IPS-15b (cell line): ENCODE data around the gene CACNA1H.
"Not testable (repeated sequence)": the region's sequence is repeated elsewhere in the genome, so short reads cannot be mapped to it uniquely, and the experiment has no call there.

Experiments used
- H3K27me3 ChIP-seq: one replicate; pipeline ENCODE4 v1.6.1; 2013; ENCODE audit warnings: low read length; ENCODE audit not compliant: control insufficient read depth, insufficient read depth
- H3K36me3 ChIP-seq: one replicate; pipeline ENCODE4 v1.6.1; 2013; ENCODE audit warnings: low read length; ENCODE audit not compliant: control insufficient read depth, insufficient read depth
- H3K4me1 ChIP-seq: one replicate; pipeline ENCODE4 v1.6.1; 2013; ENCODE audit warnings: mild to moderate bottlenecking, low read length; ENCODE audit not compliant: control insufficient read depth, insufficient read depth
- H3K4me3 ChIP-seq: one replicate; pipeline ENCODE4 v1.5.1; 2013; ENCODE audit warnings: low read depth, low read length
- H3K9ac ChIP-seq: one replicate; pipeline ENCODE4 v1.6.1; 2013; ENCODE audit warnings: low read depth, mild to moderate bottlenecking, low read length
- H3K9me3 ChIP-seq: one replicate; pipeline ENCODE4 v1.6.1; 2013; ENCODE audit warnings: mild to moderate bottlenecking, low read length; ENCODE audit not compliant: control insufficient read depth, insufficient read depth

The CACNA1H gene

GRCh38 chr16:1194665-1195392 is 41.9 kb downstream of the CACNA1H start:
- Histone ChIP-seq H3K9ac (no peak overlapping the region), H3K27me3 (no peaks in the 10 kb centered on the region), H3K36me3 (peaks cover 3% of the 10 kb centered on the region), H3K4me1 (no peaks in the 10 kb centered on the region), H3K9me3 (no peaks in the 10 kb centered on the region), H3K4me3 (no peak overlapping the region)

- Histone ChIP-seq H3K9me3 (no peaks in the 10 kb centered on the region), H3K27me3 (no peaks in the 10 kb centered on the region), H3K4me1 (no peaks in the 10 kb centered on the region), H3K4me3 (no peak overlapping the region), H3K36me3 (peaks cover 8% of the 10 kb centered on the region), H3K9ac (no peak overlapping the region)
Measured at GRCh38 chr16:1195393-1195666, 42.4 kb downstream of the CACNA1H start.

GRCh38 chr16:1196494-1196893 is 43.6 kb downstream of the CACNA1H start:
- H3K9ac ChIP-seq, result no peak overlapping the region
- peaks cover 14% of the 10 kb centered on the region for H3K36me3 ChIP-seq
- H3K27me3 ChIP-seq, result no peaks in the 10 kb centered on the region
- no peaks in the 10 kb centered on the region for H3K9me3 ChIP-seq
- H3K4me1 ChIP-seq, result no peaks in the 10 kb centered on the region
- no peak overlapping the region for H3K4me3 ChIP-seq

- H3K4me3 ChIP-seq, result no peak overlapping the region
- H3K9ac ChIP-seq, result no peak overlapping the region
- H3K27me3 ChIP-seq, result no peaks in the 10 kb centered on the region
- H3K36me3 ChIP-seq, result peaks cover 22% of the 10 kb centered on the region
- H3K9me3 ChIP-seq, result no peaks in the 10 kb centered on the region
- H3K4me1 ChIP-seq, result no peaks in the 10 kb centered on the region
Measured at GRCh38 chr16:1197237-1197866, 44.4 kb downstream of the CACNA1H start.

GRCh38 chr16:1198194-1198593 is 45.3 kb downstream of the CACNA1H start:
- Histone ChIP-seq H3K9ac (no peak overlapping the region), H3K27me3 (no peaks in the 10 kb centered on the region), H3K9me3 (no peaks in the 10 kb centered on the region)

GRCh38 chr16:1198671-1199346 is 45.9 kb downstream of the CACNA1H start:
- H3K4me3 ChIP-seq, H3K4me1 ChIP-seq, H3K9ac ChIP-seq, H3K9me3 ChIP-seq, H3K27me3 ChIP-seq: not testable (repeated sequence)
- H3K36me3 ChIP-seq, result peaks cover 25% of the 10 kb centered on the region

More at GRCh38 chr16:1198194-1198593, 45.3 kb downstream of the CACNA1H start:
- Histone ChIP-seq H3K36me3 (peaks cover 25% of the 10 kb centered on the region), H3K4me1 (no peaks in the 10 kb centered on the region), H3K4me3 (no peak overlapping the region)

- Histone ChIP-seq H3K36me3 (peaks cover 25% of the 10 kb centered on the region), H3K9me3 (no peaks in the 10 kb centered on the region), H3K27me3 (no peaks in the 10 kb centered on the region), H3K9ac (no peak overlapping the region), H3K4me1 (no peaks in the 10 kb centered on the region), H3K4me3 (no peak overlapping the region)
Measured at GRCh38 chr16:1199347-1200013, 46.6 kb downstream of the CACNA1H start.

GRCh38 chr16:1200014-1200627 is 47.2 kb downstream of the CACNA1H start:
- no peak overlapping the region for H3K9ac ChIP-seq
- H3K36me3 ChIP-seq, result peaks cover 27% of the 10 kb centered on the region
- no peaks in the 10 kb centered on the region for H3K9me3 ChIP-seq
- H3K4me1 ChIP-seq, result no peaks in the 10 kb centered on the region
- H3K4me3 ChIP-seq, result no peak overlapping the region
- no peaks in the 10 kb centered on the region for H3K27me3 ChIP-seq

- H3K9me3 ChIP-seq, result no peaks in the 10 kb centered on the region
- H3K4me3 ChIP-seq, result no peak overlapping the region
- peaks cover 37% of the 10 kb centered on the region for H3K36me3 ChIP-seq
- H3K4me1 ChIP-seq, result no peaks in the 10 kb centered on the region
- no peak overlapping the region for H3K9ac ChIP-seq
- H3K27me3 ChIP-seq, result no peaks in the 10 kb centered on the region
Measured at GRCh38 chr16:1201444-1201843, 48.5 kb downstream of the CACNA1H start.

GRCh38 chr16:1202274-1202673 is 49.4 kb downstream of the CACNA1H start:
- H3K9me3 ChIP-seq, result no peaks in the 10 kb centered on the region
- peaks cover 38% of the 10 kb centered on the region for H3K36me3 ChIP-seq
- H3K27me3 ChIP-seq, result no peaks in the 10 kb centered on the region
- H3K4me1 ChIP-seq, result no peaks in the 10 kb centered on the region
- H3K4me3 ChIP-seq, result no peak overlapping the region
- H3K9ac ChIP-seq, result no peak overlapping the region

- Histone ChIP-seq H3K9ac (no peak overlapping the region), H3K9me3 (no peaks in the 10 kb centered on the region), H3K36me3 (peaks cover 59% of the 10 kb centered on the region), H3K4me3 (no peak overlapping the region), H3K27me3 (no peaks in the 10 kb centered on the region), H3K4me1 (no peaks in the 10 kb centered on the region)
Measured at GRCh38 chr16:1204933-1205332, 52.0 kb downstream of the CACNA1H start.
